ENCODE results near the gene TMEM50B. TPM values are rescaled to one million over a fixed set of nuclear protein-coding genes. Genes with fewer than 3 reads are reported as not detected.
"Not testable (repeated sequence)": the region's sequence is repeated elsewhere in the genome, so short reads cannot be mapped to it uniquely, and the experiment has no call there.

TMEM50B gene
- total RNA-seq = 13.7 and 23.4 TPM in 2 replicates

DNA sequence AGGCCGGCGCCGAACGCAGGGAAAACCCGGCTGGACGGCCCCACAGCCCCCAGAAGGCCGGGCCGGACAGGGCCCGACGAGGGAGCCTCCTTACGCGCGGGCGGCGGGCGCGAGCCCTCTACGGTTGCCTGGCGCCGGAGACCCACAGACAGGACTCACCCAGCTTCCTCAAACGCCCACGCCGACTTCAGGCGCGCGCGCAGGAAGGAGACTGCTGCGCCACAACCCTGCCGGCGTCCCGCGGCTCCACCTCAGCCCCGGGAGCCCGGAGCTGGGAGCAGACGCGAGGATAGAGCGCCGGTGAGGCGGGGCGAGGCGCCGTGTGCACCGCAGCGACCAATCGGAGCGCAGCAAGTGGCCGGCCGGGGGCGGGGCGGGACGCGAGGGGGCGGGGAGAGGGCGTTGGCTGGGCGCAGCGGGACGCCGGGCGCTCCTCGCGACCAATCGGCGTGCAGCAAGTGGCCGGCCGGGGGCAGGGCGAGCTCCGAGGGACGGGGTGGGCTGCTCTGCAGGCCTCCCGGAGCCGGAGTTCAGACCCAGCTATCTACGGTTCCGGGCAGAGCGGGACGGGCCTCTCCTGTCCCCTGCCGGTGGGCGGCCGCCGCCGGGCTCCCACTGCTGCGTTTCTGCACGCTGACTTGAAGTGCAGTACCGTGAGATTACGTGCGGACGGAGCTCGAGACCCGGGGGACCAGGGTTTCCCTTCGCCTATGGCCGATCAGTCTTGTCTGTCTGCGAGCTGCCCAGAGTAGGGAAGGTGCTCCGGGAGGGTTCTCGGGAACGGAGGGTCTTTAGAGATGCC is at the start of gene TMEM50B:
TSS of gene TMEM50B (minus strand) at position 296 of the 802 bp plus-strand sequence. CDS start 11,089 bp downstream, outside the sequence.
- DNase-seq (ENCODE audit: low read depth in 2 of 2) = peak; percentile 97 to 98

DNA sequence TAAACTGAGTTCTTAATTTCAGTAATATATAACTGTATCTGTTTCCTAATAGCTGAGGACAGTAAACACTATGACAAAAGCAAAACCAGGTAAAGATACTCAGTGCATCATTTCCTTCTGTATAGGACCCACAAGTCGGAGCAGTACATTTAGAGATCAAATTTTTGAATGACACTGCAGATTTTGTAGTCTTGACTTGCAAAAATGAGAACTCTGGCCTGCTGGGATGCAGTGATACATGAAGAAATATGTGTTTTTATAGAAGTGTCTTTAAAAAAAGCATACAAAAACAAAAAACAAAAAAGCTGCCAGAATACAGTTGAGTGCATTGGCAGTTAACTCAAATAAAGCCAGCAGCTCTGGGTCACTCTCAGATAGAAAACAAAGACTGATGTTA is 43.2 kb upstream of the TMEM50B start:
- no peak for DNase-seq (ENCODE audit: low read depth in 2 of 2)

DNA sequence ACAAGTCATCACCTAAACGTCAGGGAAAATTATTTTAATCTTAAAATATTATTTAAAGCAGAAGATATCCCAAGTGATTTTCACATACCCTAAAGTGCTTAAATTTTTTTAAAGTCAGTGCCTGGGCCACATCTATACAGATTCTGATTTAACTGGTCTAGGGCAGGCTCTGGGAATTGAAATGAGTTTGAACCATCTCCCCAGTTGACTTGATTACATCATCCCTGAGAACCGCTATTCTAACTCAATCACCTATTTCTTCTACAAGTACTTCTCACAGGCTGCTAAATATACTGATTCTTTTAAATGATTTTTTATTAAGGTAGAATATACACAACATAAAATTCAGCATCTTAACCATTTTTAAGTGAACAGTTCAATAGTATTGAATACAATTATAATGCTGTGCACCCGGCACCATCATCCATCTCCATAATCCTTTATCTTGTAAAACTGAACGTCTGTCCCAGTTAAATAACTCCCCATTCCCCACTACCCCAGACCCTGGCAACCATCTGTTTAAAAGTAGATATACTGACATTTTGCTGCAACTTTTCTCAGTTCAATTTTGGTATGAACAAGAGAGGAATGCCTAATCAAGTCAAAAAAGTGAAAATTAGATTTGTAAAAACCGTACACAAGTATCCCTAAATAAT is 42.7 kb upstream of the TMEM50B start:
- no peak for DNase-seq (ENCODE audit: low read depth in 2 of 2)

DNA sequence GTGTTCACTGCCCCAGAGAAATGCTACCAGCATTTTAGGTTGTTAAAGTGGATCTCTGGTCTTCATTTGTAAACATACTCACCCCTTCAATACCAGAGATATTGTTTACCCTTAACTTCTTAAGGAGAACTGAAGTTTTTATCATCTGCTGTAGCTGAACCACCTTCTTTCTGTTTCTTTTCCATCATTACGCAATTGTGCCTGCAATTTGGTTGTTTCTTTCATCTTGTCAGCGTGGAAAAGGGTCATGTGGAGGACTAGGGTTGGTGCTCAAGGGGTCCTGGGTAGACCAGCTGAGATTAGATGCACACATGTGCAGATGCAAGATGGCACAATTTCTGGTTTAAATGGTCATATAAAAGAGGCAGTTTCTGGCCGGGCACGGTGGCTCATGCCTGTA is 39.1 kb upstream of the TMEM50B start:
- no peak for DNase-seq (ENCODE audit: low read depth in 2 of 2)

DNA sequence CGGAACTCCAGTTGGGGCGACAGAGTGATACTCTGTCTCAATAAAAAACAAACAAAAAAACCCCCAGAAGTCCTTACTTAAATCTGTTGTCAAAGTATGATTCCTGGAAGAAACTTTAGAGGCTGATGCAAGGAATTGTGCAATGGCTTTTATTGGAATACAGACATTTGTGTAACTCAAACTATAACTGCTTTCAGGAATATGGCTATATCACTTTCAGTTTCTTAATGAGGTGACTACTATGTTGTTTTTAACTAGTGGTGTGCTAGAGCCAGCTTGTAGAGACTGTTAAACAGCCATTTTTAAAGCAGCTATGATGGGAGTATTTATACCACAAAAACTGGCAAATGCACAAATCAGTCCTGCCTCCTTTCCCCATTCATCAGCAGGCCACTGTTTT is 34.5 kb upstream of the TMEM50B start:
- DNase-seq (ENCODE audit: low read depth in 2 of 2) = no peak

DNA sequence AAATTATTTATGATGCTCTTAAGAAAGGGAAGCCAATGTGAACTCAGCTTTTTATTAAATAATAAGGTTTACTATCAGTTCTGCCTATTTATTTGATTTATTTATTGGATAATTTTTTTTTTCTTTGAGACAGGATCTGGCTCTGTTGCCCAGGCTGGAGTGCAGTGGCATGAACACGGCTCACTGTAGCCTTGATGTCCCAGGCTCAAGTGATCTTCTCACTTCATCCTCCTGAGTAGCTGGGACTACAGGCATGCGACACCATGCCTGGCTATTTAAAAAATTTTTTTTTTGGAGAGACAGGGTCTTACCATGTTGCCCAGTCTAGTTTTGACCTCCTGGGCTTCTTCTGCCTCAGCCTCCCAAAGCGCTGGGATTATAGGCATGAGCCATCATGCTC is 32.7 kb upstream of the TMEM50B start:
- no peak for DNase-seq (ENCODE audit: low read depth in 2 of 2)

DNA sequence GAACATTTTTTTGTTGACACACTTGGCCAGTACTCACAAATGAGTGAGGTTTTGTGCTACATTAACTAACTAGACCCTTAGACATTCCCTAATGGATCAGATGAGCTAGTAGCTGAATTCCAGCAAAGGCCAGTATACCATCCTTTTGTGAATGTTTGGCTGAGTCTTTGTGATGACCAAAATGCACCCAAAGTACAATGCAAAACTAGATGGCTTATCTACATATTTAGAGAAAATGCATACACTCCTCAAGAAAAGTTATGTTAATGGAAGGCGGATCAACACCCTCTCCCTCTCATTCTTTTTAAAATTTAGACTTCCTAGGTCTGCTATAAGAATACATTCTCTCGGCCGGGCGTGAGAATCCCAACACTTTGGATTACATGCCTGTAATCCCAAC is 31.9 kb upstream of the TMEM50B start:
- no peak for DNase-seq (ENCODE audit: low read depth in 2 of 2)

DNA sequence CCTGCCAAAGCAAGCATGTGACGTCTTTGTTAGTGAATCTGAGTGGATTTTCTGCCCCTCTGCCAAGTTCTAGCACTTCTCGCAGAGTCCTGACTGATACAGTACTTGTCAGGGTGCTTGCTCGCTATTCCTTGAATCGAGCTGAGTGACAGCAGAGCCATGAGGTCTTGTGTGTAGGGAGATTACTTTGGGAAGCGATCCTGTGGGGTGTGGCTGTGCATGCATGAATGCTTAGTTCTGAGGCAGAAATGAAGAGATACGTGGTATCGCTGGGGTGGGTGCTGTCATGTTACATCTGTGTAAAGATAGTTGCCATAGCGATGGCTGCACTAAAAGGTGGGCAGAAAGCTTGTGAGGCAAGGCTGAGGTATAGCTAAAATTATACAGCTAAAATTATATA is 31.1 kb upstream of the TMEM50B start:
- DNase-seq (ENCODE audit: low read depth in 2 of 2) = no peak

DNA sequence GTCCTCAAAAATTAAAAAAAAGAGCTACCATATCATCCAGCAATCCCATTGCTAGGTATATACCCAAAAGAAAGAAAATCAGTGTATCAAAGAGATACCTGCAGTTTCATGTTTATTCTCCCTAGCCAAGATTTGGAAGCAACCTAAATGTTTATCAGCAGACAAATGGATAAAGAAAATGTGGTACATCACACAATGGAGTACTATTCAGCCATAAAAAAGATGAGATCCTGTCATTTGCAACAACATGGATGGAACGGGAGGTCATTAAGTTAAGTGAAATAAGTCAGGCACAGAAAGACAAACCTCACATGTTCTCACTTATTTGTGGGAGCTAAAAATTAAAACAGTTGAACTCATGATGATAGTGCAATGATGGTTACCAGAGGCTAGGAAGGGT is 27.2 kb upstream of the TMEM50B start:
- DNase-seq (ENCODE audit: low read depth in 2 of 2) = not testable (repeated sequence)

DNA sequence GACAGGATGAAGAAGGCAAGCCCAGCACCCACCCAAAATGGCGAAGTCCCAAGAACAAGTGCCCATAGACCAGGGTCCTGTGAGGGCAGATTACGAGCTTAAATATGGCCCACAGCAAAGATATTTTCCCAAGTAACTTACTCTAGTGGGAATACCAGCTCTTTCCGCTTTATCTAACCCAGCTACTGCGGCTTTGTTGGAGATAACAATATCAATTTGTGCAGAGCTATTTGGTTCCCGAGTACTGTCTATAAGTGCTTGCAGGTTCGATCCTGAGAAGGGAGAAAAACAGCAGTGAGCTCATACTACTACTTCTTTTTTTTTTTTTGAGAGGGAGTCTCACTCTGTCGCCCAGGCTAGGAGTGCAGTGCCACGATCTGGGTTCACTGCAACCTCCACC is 26.1 kb upstream of the TMEM50B start:
- no peak for DNase-seq (ENCODE audit: low read depth in 2 of 2)

DNA sequence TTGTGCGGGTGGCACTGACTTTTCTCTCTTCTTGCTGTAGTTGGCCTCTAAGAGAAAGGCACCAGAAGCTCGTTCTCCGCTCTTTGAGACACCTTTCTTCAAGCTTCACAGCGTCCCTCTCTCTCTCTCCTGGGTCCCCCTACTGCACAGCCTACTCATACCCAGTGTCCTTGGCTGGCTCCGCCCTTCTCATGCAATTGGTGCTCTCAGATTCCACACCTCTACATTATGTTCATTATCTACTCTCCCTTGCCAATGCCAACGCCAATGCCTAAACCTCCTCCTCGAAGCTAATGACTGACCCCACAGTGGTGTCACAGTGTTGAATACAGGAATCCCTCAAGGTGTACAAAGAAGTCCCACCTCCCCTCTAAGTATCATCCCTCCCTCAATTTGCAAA is 16.6 kb upstream of the TMEM50B start:
- DNase-seq (ENCODE audit: low read depth in 2 of 2) = no peak

DNA sequence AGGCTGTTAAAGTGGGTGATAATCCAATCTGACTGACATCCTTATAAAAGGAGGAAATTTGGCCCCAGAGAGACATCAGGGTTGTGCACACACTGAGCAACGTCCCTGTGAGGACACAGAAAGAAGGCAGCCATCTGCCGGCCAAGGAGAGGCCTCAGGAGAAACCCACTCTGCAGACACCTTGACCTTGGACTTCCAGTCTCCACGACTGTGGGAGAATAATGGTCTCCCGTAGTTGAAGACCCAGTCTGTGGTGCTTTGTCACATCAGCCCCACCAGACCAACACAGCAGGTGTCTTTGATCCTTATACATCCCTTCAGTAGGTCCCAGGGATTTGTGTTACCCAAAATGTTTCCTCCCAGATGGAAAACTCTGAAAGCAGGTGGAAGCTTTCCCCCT is 16.0 kb upstream of the TMEM50B start:
- DNase-seq (ENCODE audit: low read depth in 2 of 2) = no peak

DNA sequence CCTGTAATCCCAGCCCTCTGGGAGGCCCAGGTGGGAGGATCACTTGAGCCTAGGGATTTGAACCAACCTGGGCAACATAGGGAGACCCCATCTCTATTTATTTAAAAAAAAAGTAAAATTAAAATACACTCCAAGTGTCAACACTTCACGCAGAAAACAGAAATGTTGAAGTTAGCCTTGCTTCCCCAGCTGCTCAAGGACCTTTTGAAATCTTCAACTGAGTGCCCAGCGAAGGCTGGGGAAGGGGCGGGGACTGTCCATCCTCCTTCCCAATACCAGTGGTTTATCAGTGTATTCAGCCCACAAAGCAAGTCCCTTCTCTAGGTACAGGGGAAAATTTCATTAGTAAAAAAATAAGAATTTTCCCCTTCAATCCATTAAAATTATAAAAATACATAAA is 14.0 kb upstream of the TMEM50B start:
- no peak for DNase-seq (ENCODE audit: low read depth in 2 of 2)

DNA sequence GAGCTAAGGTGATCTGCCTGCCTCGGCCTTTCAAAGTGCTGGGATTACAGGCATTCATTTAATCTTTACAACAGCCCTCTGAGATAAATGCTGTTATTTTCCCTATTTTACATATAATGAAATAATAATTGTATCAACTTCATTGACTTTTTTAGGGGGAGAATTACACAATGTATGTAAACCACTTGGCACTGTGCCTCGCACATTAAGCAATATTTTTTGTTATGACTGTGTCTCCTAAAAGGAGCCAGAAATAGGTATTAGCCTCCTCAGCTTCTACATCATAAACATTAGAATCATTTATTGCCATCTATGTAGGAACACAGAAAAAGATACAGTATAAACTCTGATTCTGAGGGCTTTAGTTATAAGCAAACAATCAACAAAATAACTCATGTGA is 12.8 kb upstream of the TMEM50B start:
- peak in 1 of 2 donors; percentile 18 for DNase-seq (ENCODE audit: low read depth in 2 of 2)

DNA sequence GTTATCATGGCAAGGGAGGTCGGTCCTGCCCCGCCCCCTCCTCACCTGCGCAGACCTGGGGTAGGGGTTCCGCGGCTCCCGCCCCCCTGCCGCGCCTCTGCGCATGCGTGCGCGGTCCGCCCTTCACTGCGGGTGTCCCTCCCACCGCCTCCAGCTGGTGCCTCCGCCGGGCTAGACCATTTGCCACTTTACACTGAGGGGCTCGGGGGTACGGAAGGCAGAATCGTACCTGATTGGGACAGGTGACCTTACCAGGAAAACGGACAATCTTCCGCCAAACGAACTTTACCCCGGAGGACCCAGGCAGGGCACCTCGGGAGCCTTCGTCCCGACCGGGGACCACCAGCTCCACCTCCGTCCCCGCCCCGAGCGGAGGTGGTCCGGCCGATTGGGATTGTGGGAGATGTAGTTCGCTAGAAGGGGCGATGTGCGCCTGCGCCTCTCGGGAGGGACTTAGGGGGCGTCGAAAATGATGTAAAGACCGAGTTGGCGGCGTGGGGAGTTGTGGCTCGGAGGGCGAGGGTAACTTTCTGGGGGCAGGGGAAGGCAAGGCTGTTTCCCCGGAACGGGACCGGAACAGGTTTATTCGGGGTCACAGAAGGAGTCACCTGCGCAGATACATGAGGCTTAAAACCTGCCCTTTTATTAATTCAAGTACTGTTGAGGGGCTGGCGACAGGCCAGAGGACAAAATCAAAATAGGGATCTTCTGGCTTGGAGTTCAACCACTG is 11.8 kb upstream of the TMEM50B start, which contains the start of gene DNAJC28:
TSS of gene DNAJC28 (minus strand) at position 344 of the 730 bp plus-strand sequence. CDS start 2,323 bp downstream, outside the sequence.
- DNase-seq (ENCODE audit: low read depth in 2 of 2) = peak; percentile 93 to 96

DNA sequence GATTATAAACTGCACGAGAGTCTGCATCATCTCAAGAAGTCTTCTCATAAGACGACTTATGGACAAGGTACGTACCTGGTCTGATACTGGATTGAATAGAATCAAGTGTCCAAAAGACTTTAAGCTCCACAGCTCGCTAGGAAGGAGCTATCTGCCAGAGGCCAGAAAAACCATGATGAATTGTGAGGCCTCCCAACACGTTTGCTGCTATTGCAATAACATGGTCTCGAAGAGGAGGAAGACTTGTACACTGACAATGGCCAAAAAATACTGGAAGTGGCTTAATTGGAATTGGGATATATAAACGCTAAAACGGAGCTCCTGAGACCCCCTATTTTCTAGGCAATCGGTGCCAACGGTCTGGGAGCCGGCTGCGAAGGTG is 11.2 kb upstream of the TMEM50B start:
- DNase-seq (ENCODE audit: low read depth in 2 of 2) = peak in 1 of 2 donors; percentile 3

DNA sequence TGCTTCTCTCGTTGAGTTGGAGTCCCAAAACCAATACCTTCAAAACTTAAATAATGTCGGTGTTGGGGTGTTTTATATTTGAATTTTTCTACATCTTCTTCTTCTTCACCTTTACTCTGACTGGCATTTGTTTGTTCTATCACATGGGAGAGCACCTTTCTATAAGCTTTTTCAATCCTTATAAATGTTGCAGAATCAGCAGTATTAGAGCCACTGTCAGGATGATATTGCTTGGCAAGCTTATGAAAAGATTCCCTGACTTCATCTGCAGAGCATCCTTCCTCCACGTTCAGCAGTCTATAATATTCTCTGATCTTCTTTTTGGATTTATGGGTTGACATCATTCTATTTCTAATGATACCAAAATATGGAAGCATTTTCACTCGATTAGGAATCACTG is 9.2 kb upstream of the TMEM50B start:
- DNase-seq (ENCODE audit: low read depth in 2 of 2) = no peak

DNA sequence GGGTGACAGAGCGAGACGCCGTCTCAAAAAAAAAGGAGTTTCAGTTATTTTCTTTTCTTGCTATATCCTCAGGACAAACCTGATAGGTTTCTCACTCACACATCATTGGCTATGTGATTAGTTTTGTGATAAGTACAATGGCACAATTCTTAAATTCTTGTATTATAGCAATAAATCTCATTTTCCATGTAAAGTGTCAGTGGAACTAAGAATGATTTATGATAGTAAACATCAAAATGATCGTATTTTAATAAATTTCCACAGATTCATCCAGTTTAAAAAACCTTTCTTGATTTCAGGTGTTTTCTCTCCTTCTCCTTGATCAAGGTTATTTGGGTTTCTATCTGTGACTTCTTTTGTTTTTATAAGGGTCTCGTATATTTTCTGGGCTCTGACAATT is 8.2 kb upstream of the TMEM50B start:
- no peak for DNase-seq (ENCODE audit: low read depth in 2 of 2)

DNA sequence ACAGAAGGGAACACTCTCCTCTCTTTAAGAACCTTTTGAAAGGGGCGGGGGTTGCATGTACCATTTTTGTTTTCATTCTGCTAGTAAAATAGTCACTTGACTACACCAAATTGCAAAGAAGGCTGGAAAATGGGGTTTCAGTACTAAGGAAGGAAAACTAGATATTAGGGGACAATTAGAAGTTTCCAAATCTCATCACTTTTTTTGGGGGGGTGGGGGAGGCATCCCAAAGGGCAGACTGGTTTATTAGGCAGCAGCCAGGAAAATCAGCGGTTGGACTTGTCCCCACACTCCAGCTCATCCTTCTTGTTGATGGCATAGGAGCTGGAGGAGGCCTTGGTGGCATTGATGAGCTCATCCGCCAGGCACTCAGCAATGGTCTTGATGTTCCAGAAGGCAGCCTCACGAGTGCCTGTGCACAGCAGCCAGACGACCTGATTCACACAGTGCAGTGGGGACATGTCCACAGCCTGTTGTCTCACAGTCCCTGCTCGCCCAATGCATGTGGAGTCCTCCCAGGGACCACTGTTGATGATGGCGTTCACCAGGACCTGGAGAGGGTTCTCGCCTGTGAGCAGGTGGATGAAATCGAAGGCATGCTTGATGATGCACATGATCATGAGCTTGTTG is 1.7 kb upstream of the TMEM50B start:
- DNase-seq (ENCODE audit: low read depth in 2 of 2) = no peak

DNA sequence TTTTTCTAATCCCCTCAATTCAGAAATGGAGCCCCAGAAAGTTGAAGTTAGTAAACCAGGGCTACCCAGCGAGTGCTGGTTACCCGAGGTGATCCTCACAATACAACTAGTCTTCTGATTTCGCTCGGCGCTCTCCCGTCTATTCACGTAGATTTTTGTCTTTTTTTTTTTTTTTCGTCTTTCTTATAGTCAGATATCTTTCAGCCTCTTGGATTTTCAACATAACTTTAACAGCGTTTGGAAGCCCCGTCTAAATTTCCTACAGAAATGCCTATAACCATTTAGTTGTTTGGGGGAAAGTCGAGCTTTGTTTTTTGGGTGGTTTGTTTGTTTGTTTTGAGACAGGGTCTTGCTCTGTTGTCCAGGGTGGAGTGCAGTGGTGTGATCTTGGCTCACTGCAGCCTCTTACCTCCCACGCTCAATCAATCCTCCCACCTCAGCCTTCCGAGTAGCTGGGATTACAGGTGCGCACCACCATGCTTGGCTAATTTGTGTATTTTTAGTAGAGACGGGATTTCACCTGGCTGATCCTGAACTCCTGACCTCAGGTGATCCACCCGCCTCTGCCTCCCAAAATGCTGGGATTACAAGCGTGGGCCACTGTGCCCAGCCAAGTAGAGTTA is 818 bp upstream of the TMEM50B start:
- DNase-seq (ENCODE audit: low read depth in 2 of 2) = no peak

DNA sequence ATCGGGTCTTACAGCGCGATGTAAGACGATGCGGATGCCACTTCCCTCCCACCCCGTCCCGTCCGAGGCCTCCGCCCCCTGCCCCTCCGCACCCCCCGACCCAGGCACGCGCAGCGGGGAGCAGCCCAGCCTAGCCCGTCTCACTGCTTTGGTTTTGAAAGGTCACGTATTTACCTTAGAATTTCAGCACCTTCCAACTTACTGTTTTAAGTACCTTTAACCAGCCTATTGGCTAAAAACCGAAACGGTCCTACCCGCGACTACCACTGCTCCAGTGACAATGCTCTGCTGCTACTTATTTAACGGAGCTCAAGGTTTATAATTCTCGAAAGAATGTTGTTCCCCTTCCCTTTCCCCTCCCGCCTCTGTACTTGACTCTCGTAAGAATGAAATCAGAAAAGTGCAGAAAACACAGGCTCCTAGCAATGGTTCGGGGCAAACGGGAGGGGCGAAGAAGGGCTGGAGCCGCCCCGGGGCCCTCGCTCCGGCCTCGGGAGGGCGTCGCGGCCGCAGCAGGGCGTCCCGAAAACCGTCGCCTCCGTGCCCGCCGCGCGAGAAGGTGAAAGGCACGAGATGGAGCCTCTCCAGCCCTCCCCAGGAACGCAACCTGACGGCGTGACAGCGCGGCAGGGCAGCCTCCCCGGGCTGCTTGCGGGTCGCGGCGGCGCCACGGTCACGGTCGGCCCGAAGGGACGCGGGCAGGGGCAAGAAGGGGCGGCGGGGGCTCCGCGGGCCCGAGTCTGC is 667 bp downstream of the TMEM50B start:
- peak; percentile 39 to 42 for DNase-seq (ENCODE audit: low read depth in 2 of 2)

Data from lung microvascular endothelial cell (primary cell).